CD14-positive monocyte (primary cell): Measurements from ENCODE around the gene NATD1. TPM values are rescaled to one million over a fixed set of nuclear protein-coding genes. Genes with fewer than 3 reads are reported as not detected.

Experiments used
- DNase-seq, 3 donors: peaks; one replicate each; pipeline ENCODE4 v3.0.0-alpha.2; 2011 to 2022
- H2AFZ ChIP-seq: 2 replicates; pipeline ENCODE4 v1.6.0; 2012; ENCODE audit warnings: mild to moderate bottlenecking, low read depth, low read length, inconsistent platforms; ENCODE audit not compliant: insufficient read depth, poor library complexity, severe bottlenecking
- H3K27ac ChIP-seq, 2 donors: 1 replicate in 1 of 2; 2 replicates in 1 of 2; pipeline ENCODE4 v1.5.1; 2012 to 2013; ENCODE audit warnings: low read length in 2 of 2, control low read depth in 1 of 2, inconsistent platforms in 1 of 2, low read depth in 1 of 2, mild to moderate bottlenecking in 1 of 2
- H3K27me3 ChIP-seq, 2 donors: one replicate each; pipeline versions ENCODE4 v1.6.0 to v1.6.1; 2011 to 2013; ENCODE audit warnings: low read length in 2 of 2; ENCODE audit not compliant: control insufficient read depth in 2 of 2, insufficient read depth in 2 of 2
- H3K36me3 ChIP-seq, 2 donors: replicated peaks in 1 of 2; 1 replicate in 1 of 2; 2 replicates in 1 of 2; pipeline versions ENCODE4 v1.5.1 to v1.6.1; 2012 to 2013; ENCODE audit warnings: low read length in 2 of 2, control low read depth in 1 of 2, inconsistent platforms in 1 of 2, mild to moderate bottlenecking in 1 of 2; ENCODE audit not compliant: insufficient read depth in 2 of 2, control insufficient read depth in 1 of 2
- H3K4me1 ChIP-seq, 2 donors: 1 replicate in 1 of 2; 2 replicates in 1 of 2; pipeline versions ENCODE4 v1.5.1 to v1.6.1; 2012 to 2013; ENCODE audit warnings: low read length in 2 of 2, control low read depth in 1 of 2, inconsistent platforms in 1 of 2, mild to moderate bottlenecking in 1 of 2, moderate library complexity in 1 of 2; ENCODE audit not compliant: insufficient read depth in 2 of 2, control insufficient read depth in 1 of 2
- H3K4me2 ChIP-seq: replicated peaks from 2 replicates; pipeline ENCODE3; 2012; ENCODE audit warnings: low read length, moderate library complexity, mild to moderate bottlenecking; ENCODE audit not compliant: poor library complexity, severe bottlenecking; ENCODE audit errors: extremely low read depth
- H3K4me3 ChIP-seq, 3 experiments: fragments of 200-600 bp in 1 of 3; sonication (generic) in 1 of 3; replicated peaks in 1 of 3; 1 replicate in 2 of 3; 2 replicates in 1 of 3; pipeline ENCODE4 v1.5.1; 2011 to 2013; ENCODE audit warnings: low read length in 3 of 3, mild to moderate bottlenecking in 3 of 3, control low read depth in 2 of 3, low read depth in 2 of 3, inconsistent platforms in 1 of 3, moderate library complexity in 1 of 3
- H3K79me2 ChIP-seq: 2 replicates; pipeline ENCODE4 v1.6.0; 2012; ENCODE audit warnings: mild to moderate bottlenecking, control low read depth, inconsistent platforms, low read length, moderate library complexity; ENCODE audit not compliant: insufficient read depth
- H3K9ac ChIP-seq: 2 replicates; pipeline ENCODE4 v1.6.0; 2017; ENCODE audit warnings: low read length, mild to moderate bottlenecking; ENCODE audit not compliant: insufficient read depth, poor library complexity, severe bottlenecking
- H3K9me3 ChIP-seq, 2 donors: replicated peaks in 1 of 2; 1 replicate in 1 of 2; 2 replicates in 1 of 2; pipeline versions ENCODE4 v1.5.1 to v1.6.1; 2012 to 2013; ENCODE audit warnings: low read length in 2 of 2, control low read depth in 1 of 2; ENCODE audit not compliant: control insufficient read depth in 1 of 2, insufficient read depth in 1 of 2
- H4K20me1 ChIP-seq: 2 replicates; pipeline ENCODE4 v1.6.0; 2012; ENCODE audit warnings: mild to moderate bottlenecking, low read length, control low read depth, moderate library complexity; ENCODE audit not compliant: insufficient read depth
- H3K27ac Mint-ChIP-seq, 7 donors: one replicate each; pipeline ENCODE4 v1.8.0; 2020; ENCODE audit warnings: mild to moderate bottlenecking in 7 of 7, mixed read lengths in 7 of 7, moderate library complexity in 6 of 7, inconsistent platforms in 2 of 7
- H3K27me3 Mint-ChIP-seq, 3 donors: one replicate each; pipeline ENCODE4 v1.8.0; 2021 to 2022; ENCODE audit warnings: low read depth in 3 of 3, mild to moderate bottlenecking in 3 of 3, mixed read lengths in 3 of 3, moderate library complexity in 3 of 3, inconsistent platforms in 1 of 3
- H3K36me3 Mint-ChIP-seq, 2 donors: one replicate each; pipeline ENCODE4 v1.8.0; 2020; ENCODE audit warnings: mixed read lengths in 2 of 2, inconsistent platforms in 1 of 2, mild to moderate bottlenecking in 1 of 2
- H3K4me1 Mint-ChIP-seq: one replicate; pipeline ENCODE4 v1.8.0; 2020; ENCODE audit warnings: mild to moderate bottlenecking, mixed read lengths
- H3K4me3 Mint-ChIP-seq, 2 donors: one replicate each; pipeline ENCODE4 v1.8.0; 2020; ENCODE audit warnings: mild to moderate bottlenecking in 2 of 2, mixed read lengths in 2 of 2, moderate library complexity in 1 of 2
- H3K9me3 Mint-ChIP-seq, 7 donors: one replicate each; pipeline ENCODE4 v1.8.0; 2020 to 2022; ENCODE audit warnings: mixed read lengths in 7 of 7, mild to moderate bottlenecking in 6 of 7, moderate library complexity in 6 of 7, inconsistent platforms in 2 of 7
- WGBS: methylation state at CpG from one replicate; pipeline ENCODE4 v1.1.5; 2013; ENCODE audit warnings: missing lambda C conversion rate; ENCODE audit not compliant: insufficient coverage; 5-methylcytosine and 5-hydroxymethylcytosine counted together
- intact Hi-C, 2 donors: fragments of 100-400 bp; cut with micrococcal nuclease; formaldehyde crosslinking; loops; one replicate each; pipeline versions ENCODE4 v1.15.0 to v1.15.1; 2023
- polyA plus RNA-seq, 3 donors: library from polyadenylated mRNA; depleted of rRNA in 1 of 3; unstranded in 2 of 3; stranded (reverse) in 1 of 3; fragments of 300-500 nt in 2 of 3; fragments of >200 nt in 1 of 3; fragmentation: Illumina TruSeq in 2 of 3; gene quantifications; 1 replicate in 2 of 3; 2 replicates in 1 of 3; pipeline ENCODE4 v1.2.3, GENCODE V29; 2012 to 2021
- TF ChIP-seq, protein P1 (sequence below): fragments of 200-600 bp; IDR thresholded peaks from one replicate; pipeline ENCODE4 v1.8.0; 2022; ENCODE audit warnings: antibody characterized with exemption, mild to moderate bottlenecking

NATD1 gene
- polyA plus RNA-seq, 3 donors, result 3.0 to 13.6 (median 3.8) TPM

DNA sequence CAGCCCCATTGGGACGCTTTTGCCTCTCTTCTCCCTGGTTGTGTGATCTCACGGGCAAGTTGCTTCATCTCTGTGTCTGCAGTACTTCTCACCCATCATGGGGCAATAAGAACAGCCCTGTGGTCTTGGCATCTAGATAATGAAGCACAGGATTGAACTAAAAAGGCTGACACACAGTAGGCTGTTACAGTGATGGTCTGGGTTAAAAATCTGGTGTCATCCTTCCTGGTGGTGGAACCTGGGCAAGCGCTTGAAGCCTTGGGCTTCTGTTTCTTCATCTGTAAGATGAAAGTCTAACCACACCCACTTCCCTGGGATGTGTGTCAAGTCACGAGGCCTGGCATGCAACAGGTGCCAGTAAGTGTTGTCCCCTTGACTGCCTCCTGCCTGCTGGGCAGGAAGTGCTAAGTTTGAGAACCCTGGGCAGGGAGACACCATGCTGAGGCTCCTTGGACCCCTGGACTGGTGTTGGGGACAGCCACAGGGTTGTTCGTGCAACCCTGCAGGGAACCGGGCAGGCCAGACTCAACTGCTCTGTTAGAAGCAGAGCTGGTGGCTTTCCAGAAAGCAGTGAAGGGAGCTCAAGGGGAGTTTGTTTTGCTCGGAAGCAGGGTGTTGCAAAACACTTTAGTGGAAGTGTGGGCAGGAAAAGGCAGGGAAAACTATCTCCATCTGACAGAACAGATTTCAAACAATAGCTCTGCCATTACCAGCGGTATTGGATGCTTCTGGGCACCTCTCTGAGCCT is 25.4 kb upstream of the NATD1 start:
- H3K9me3 ChIP-seq, result no peaks in the 10 kb centered on the region
- H2AFZ ChIP-seq, result no peak overlapping the region
- no peak overlapping the region for H3K9ac ChIP-seq
- Mint-ChIP-seq H3K27ac (peak overlapping the region; percentile 71 to 88 (median 82)), H3K36me3 (peaks cover 0 to 2% of the 10 kb centered on the region in 2 donors), H3K27me3 (peaks cover 5 to 11% (median 10%) of the 10 kb centered on the region in 3 donors), H3K9me3 (peaks cover 0 to 2% (median 0%) of the 10 kb centered on the region in 7 donors), H3K4me1 (peaks cover 69% of the 10 kb centered on the region), H3K4me3 (no peak overlapping the region)
- H3K27ac ChIP-seq, result peak overlapping the region; percentile 50 to 68
- H4K20me1 ChIP-seq, result peaks cover 21% of the 10 kb centered on the region
- peak overlapping the region in 1 of 3 experiments; percentile 1 for H3K4me3 ChIP-seq
- DNase-seq, result peak; percentile 81 to 88 (median 85)
- peak overlapping the region; percentile 4 for H3K4me2 ChIP-seq
- H3K4me1 ChIP-seq, result peaks cover 66 to 75% of the 10 kb centered on the region in 2 donors
- H3K79me2 ChIP-seq, result no peaks in the 10 kb centered on the region
- 19% methylated on average over 6 of the region's 8 CpGs for WGBS
- no peaks in the 10 kb centered on the region for H3K27me3 ChIP-seq
- TF ChIP-seq, protein P1, sequence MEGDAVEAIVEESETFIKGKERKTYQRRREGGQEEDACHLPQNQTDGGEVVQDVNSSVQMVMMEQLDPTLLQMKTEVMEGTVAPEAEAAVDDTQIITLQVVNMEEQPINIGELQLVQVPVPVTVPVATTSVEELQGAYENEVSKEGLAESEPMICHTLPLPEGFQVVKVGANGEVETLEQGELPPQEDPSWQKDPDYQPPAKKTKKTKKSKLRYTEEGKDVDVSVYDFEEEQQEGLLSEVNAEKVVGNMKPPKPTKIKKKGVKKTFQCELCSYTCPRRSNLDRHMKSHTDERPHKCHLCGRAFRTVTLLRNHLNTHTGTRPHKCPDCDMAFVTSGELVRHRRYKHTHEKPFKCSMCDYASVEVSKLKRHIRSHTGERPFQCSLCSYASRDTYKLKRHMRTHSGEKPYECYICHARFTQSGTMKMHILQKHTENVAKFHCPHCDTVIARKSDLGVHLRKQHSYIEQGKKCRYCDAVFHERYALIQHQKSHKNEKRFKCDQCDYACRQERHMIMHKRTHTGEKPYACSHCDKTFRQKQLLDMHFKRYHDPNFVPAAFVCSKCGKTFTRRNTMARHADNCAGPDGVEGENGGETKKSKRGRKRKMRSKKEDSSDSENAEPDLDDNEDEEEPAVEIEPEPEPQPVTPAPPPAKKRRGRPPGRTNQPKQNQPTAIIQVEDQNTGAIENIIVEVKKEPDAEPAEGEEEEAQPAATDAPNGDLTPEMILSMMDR, result peak; percentile 4
- no peaks in the 10 kb centered on the region for H3K36me3 ChIP-seq
- intact Hi-C loops, result loop anchor here (2.0 to 10.0 kb wide), 4 partner anchors 46 to 236 kb away; partner anchors contain the start of genes DHRS7B (in 1 of the 2), TMEM11 (in 1 of the 2) and USP22 (in 1 of the 2)

DNA sequence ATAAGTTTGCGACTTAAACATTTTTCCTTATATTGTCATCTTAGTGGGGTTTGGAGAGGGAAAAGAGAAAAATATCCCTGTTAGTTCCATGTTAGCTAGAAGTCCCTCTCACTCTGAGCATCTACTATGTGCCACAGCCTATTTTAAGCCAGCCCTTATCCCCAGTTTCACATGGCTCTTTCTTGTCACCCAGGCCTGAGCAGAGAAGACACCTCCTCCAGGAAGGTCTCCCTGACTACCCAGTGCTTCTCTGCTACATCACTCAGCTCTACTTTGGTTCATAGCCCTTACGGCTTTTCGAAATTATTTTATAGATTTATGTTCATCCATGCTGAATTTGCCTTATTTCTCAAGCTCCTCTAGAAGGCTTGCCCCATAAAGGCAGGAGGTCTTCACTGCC is 24.1 kb upstream of the NATD1 start:
- Histone ChIP-seq H3K36me3 (no peaks in the 10 kb centered on the region), H3K27ac (no peak overlapping the region), H3K4me3 (no peak overlapping the region), H4K20me1 (peaks cover 14% of the 10 kb centered on the region), H3K9me3 (no peaks in the 10 kb centered on the region), H2AFZ (no peak overlapping the region), H3K4me2 (no peak overlapping the region), H3K4me1 (peaks cover 57 to 68% of the 10 kb centered on the region in 2 donors), H3K9ac (no peak overlapping the region), H3K79me2 (no peaks in the 10 kb centered on the region), H3K27me3 (no peaks in the 10 kb centered on the region)
- no CpG with 5 or more reads among the region's 3 CpGs for WGBS
- H3K9me3 Mint-ChIP-seq, result peaks cover 0 to 2% (median 0%) of the 10 kb centered on the region in 7 donors
- H3K4me1 Mint-ChIP-seq, result peaks cover 60% of the 10 kb centered on the region
- H3K27me3 Mint-ChIP-seq, result peaks cover 8 to 10% (median 9%) of the 10 kb centered on the region in 3 donors
- no peaks in the 10 kb centered on the region for H3K36me3 Mint-ChIP-seq
- no peak overlapping the region for H3K4me3 Mint-ChIP-seq
- H3K27ac Mint-ChIP-seq, result no peak overlapping the region
- intact Hi-C loops, result loop anchor here (5.0 to 10.0 kb wide), 3 partner anchors 47 to 235 kb away; partner anchors contain the start of genes TMEM11 (in 1 of the 2) and USP22 (in 1 of the 2)
- TF ChIP-seq, protein P1, result no peak
- DNase-seq, result no peak
